DMS 273 (cell line): ENCODE results near the gene SCYGR5.
"Not testable (repeated sequence)": the region's sequence is repeated elsewhere in the genome, so short reads cannot be mapped to it uniquely, and the experiment has no call there.

Source experiments
- DNase-seq: peaks from one replicate; lab custom pipeline; 2025; ENCODE audit not compliant: unreplicated experiment; lab: John Stamatoyannopoulos, UW

SCYGR5 gene

GRCh38 chr2:227666631-227667170 is at the start of gene SCYGR5:
Gene SCYGR5, plus strand, starts transcription at chr2:227666804. Its CDS starts 0 bp downstream, at chr2:227666804.
- DNase-seq, result not testable (repeated sequence)

DNA sequence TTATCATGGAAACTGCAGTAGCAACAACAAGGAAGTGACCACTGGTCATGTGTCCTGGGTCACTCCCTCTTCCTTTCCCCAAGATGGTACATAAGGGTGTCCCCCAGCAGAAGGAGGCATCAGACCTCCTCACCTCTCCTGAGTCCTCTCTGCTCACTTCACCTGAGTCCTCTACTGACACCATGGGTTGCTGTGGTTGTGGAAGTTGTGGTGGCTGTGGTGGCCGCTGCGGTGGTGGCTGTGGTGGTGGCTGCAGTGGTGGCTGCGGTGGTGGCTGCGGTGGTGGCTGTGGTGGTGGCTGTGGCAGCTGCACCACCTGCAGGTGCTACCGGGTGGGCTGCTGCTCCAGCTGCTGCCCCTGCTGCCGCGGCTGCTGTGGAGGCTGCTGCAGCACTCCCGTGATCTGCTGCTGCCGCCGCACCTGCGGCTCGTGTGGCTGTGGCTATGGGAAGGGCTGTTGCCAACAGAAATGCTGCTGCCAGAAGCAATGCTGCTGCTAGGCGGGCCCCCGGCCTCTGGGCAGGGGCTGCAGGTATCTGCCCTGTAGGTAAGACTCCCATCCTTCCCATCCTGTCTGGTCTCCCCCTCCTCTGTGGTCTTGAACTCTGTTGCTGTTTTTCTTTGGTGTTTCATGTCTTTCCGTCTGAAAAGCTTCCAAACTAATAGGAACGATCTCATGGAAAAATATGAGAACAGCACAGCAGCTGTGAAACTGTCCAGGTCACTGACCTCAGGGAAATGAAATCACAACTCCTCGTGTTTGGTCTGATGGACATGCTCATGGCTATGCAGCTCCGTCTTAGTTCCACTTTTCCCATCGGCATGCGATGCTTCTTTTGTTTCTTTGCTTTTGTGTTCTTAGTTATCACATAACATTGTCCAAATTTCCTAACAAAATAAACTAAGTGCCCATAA is 49.0 kb upstream of the SCYGR5 start, which contains the start of gene SCYGR4:
Gene SCYGR4, plus strand, starts transcription at position 183 of the 915 bp plus-strand sequence. Its CDS starts 0 bp downstream, at position 183.
- DNase-seq, result no peak

- DNase-seq, result no peak
Measured at GRCh38 chr2:227623226-227623625, 43.4 kb upstream of the SCYGR5 start.

GRCh38 chr2:227625420-227625819 is 41.2 kb upstream of the SCYGR5 start:
- DNase-seq, result no peak

DNA sequence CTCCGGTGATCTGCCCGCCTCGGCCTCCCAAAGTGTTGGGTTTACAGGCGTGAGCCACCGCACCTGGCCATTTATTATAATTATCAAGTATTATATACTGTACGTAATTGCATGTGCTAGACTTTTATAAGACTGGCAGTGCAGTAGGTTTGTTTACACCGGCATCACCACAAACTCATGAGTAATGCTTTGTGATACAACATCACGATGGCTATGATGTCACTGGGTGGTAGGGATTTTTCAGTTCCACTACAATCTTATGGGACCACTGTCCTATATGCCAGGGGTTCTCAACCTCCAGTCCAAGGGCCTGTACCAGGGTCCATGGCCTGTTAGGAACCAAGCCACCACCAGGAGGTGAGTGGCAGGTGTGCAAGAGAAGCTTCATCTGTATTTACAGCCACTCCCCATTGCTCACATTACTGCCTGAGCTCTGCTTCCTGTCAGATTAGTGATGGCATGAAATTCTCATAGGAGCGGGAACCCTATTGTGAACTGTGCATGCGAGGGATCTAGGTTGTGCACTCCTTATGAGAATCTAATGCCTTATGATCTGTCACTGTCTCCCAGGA is 39.9 kb upstream of the SCYGR5 start:
- DNase-seq, result no peak

GRCh38 chr2:227627769-227628168 is 38.8 kb upstream of the SCYGR5 start:
- DNase-seq, result no peak

GRCh38 chr2:227629435-227629834 is 37.2 kb upstream of the SCYGR5 start:
- DNase-seq, result no peak

DNA sequence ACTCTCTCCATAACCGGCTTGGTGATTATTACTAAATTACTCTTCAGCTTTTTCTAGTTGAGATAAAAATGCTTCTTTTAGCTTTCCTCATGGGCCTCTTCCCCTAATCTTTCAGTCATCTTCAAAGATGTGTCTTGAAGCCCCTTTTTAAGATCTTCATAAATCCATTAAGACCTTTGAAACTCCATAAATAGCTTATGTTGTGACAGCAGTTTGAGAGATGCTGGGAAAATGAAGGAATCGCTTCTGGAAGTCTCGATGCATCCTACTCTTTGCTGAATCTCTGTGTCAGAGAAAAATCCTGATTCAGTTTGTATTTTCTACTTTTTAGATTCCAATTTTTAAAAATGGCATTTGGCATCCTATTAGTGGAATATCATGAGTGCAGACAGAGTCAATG is 36.3 kb upstream of the SCYGR5 start:
- DNase-seq, result no peak

DNA sequence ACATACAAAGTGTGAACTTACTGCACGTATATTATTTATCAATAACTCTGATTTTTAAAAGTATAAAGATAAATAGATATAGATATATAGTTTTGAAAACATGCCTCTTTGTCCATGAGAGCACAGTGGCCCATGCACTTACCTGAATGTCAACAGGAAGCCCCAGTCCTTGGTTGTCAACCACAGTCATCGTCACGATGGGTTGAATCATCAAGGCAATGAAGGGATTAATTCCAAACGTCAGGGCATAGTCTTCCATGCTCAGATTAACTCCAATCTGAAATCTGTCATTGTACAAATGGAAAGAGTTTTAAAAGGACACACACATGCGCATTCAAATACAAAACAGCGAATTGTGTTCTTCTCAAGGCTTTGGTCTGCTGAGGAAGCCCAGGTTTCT is 33.8 kb upstream of the SCYGR5 start:
- DNase-seq, result no peak

GRCh38 chr2:227634201-227634600 is 32.4 kb upstream of the SCYGR5 start:
- DNase-seq, result no peak

GRCh38 chr2:227642656-227643055 is 23.9 kb upstream of the SCYGR5 start:
- no peak for DNase-seq

DNA sequence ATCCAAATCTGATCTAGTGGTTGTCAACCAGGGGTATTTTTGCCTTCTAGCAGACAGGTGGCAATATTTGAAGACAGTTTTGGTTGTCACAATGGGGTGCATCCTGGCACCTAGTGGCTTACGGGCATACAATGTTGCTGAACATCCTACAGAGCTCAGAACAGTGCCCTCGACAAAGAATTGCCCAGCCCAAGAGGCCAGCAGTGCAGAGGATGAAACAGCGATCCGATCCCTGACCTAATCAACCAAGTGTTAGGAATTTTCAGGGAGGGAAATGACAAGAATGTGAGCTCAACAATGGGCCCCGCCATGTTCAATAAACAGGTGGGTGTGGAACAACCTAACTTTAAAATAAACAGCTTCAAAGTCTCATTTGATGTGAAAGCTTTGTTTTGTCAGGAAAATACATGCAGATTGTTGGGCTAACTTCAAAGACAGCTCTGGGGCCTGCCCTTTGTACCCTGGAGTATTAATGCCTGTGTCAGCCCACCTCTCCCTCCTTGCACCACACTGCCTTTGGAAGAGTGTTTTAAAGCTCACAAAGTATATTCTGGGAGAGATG is 22.5 kb upstream of the SCYGR5 start:
- DNase-seq, result no peak

DNA sequence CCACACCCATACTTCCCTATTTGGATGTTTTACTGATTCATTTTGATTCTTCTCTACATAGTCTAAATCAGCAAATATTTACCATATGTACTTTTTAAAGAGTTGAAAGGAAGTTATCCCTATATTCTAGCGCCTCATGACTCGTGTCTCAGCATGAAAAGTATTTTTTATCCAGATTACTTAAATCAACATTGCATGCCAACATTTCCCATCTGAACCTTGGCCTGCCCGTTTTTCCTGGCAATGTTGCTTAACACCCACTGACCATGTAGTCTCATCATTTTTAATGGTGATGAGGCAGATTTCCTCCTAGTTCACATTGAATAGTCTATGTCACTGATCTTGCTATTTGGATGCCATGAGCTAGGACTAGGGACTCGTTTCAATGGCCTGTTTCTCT is 13.2 kb upstream of the SCYGR5 start:
- no peak for DNase-seq

GRCh38 chr2:227654426-227654825 is 12.2 kb upstream of the SCYGR5 start:
- no peak for DNase-seq

GRCh38 chr2:227655454-227655853 is 11.2 kb upstream of the SCYGR5 start:
- DNase-seq, result no peak

DNA sequence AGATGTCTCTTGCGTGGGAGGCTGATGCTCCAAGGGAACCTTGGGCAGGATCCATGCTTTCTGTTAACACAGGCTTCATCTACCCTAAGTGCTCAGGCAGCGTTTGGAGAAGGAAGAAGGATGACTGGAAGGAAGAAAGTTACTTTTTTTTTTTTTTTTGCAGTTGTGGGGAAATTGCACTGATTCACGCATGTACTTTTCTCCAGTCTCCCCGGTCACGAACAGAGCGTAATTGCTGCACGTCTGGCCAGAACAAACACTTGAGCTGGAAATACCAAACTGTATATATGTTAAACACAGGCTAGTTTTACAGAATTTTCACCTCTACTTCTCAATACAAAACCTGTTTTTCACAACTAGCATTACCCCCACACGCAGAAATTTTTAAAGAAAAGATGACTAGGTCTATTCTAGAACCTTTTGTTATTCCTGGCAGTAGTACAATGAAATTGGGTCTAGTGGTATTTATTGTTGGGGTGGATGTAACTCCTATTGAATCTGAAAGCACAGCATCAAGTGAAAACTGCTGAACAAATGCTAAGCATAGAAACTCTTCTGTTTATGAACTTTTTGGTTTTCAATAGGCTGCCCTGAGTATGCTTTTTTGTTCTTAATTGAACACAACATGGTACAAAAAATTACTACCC is 9.3 kb upstream of the SCYGR5 start:
- no peak for DNase-seq

DNA sequence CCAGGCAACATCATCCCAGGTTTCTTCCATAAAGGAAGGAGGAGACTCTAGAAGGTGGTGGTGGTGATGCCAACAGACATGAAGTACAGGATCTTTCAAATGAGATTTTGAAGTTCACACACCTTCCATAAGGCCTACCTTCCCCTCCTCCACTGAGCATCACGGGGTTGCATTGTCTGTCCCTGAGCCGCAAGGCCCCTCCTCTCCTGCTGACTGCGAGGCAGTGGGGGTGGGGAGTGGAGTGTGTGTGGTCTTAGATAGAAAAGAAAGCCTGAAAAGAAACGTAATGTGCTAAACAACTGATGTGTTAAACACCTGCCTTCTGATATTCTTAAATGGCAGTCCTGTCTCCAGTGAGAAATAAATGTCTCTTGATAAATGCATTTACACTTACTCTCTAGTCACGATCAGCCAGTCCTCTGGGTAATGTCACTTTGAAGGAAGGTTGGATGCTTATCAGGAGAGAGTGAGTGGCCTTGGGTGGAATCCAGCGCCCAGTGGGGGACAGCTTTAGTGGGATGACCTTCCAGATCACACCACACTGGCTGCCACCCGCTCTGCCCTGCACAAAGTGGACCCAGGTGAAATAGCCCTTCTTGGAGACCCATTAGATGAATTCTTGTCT is 5.5 kb upstream of the SCYGR5 start:
- no peak for DNase-seq

- no peak for DNase-seq
Measured at GRCh38 chr2:227661827-227662226, 4.8 kb upstream of the SCYGR5 start.

DNA sequence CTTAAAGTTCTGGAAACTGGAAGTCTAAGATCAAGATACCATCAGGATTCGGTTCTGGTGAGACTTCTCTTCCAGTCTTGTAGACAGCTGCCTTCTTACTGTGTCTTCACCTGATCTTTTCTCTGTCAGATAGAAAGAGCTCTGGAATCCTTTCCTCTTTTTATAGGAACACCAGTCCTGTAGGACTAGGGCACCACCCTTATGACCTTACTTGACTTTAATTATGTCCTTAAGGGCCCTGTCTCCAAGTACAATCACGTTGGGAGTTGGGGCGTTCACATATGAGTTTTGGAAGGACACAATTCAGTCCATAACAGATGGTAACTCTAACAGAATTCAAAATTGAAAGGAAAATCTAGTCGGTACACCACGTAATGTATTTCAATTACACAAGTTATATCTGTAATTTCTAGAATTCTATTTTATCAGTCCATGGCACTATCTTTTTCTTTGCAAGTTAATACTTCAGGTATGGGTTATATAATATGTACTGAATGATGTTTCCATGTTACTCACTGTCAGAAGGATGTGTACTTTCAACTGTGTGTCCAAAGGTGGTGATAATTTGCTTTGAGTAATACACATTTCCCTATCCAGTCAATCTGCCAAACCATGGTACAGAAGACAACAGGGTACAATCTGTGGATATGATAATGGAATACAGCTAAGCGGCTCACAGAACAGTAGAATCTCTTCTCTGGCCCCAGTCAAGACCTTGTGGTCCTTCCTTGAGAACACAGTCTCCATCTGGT is 1.2 kb upstream of the SCYGR5 start:
- no peak for DNase-seq
